T-helper 2 cell treated with Interferon-gamma antibody and Interleukin-4, amounts not matched to agents 100 ng/mL and 5 ng/mL, for 36 hours (primary cell): ENCODE data around the gene EME1. TPM values are rescaled to one million over a fixed set of nuclear protein-coding genes. Genes with fewer than 3 reads are reported as not detected.

Experiments
- intact Hi-C: fragments of 100-400 bp; cut with micrococcal nuclease; formaldehyde crosslinking; loops from one replicate; pipeline ENCODE4 v1.15.1; 2023
- total RNA-seq: library from RNA; stranded (reverse); gene quantifications from 2 replicates; pipeline ENCODE4 v1.2.3, GENCODE V29; 2022

The EME1 gene
- total RNA-seq, 1 donor from 2014 or later = 23.2 TPM

DNA sequence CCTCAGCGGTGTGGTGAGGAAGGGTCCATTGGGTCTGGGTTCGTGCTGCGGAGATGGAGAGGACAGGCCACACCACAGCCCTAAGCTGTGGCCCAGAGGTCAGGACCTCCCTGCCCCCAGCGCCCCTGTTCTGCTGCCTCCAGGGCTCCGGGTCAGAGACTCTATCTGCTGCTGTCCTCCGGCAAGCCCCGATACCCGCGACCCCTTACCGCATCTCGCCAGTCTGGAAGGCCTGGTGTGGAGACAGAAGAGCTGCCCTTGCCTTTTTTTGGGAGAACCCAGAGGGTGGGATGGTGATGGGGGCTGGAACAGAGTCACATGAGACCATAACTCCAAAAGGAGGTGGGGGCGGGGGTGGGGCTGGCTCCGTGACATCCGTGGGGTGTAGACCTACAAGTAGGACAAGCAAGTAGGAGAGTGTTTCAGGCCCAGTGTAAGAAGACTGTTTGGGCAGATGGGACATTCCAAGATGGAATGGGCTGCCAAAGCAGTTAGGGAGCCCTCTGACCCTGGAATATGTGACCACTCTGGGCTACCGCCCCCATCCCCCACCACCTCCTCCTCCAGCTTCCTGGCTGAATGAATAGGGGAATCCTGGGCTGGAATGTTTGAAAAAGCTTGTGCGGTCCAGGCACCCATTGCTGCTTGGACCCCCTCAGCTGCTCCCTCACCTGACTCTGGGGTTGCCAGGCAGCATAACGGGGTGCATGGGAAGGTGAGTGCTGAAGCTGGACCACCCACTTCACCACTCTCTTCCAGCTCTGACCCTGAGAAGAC, 25.7 kb upstream of the EME1 start:
- intact Hi-C loops = loop anchor here (5.0 kb wide), 1 partner anchor 145 kb away; the partner anchor contains the start of gene COL1A1

DNA sequence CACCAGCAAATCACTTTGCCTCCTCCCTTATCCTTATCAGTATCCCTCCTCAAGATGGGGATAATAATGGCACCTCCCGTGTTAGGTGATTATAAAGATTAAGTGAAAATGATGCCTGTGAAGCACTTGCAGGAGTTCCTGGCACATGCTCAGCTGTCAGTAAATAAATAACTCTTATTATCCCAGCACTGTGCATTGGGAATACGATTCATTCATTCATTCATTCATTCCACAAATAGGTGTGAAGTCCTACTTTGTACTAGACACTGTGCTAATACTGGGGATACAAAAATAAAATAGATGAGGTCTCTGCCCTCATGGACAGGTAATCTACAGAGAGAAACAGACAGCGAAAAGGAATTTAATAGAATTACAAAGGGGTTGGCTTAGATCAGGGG, 25.1 kb upstream of the EME1 start:
- intact Hi-C loops = loop anchor here (5.0 kb wide), 1 partner anchor 146 kb away; the partner anchor contains the start of gene COL1A1

DNA sequence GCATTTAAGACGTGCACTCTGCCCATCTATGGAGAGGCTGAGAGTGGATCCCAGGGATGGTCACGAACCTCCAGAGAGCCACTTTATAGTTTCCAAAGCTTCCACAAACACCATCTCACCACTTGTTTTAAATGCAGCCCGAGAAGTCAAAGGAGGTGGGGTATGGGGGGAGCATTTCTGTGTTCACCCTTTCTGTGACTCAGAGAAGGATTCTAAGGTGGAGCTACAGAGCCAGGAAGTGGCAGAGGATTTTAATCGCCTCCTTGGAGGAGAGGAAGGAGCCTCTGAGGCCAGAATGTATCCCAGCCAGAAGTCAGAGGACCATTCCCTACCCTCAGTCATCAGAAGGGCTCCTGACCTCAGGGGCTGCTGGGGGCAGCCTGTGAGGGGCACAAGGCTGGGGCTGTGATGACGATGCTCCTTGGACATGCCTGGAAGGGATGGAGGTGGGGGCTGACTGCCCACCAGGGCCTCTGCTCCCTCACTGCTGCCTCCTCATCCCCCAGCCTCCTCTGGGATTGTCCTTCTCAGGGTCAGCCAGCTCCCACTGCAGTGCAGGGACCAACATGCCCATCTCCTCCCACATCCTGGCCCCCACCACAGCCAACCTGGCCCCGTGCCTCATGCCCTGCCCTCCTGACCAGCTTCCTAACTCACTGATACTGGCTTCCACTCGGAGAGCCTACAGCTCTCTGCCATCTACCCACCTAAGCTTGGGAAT, 24.3 kb upstream of the EME1 start:
- intact Hi-C loops = loop anchor here (5.0 kb wide), 1 partner anchor 146 kb away; the partner anchor contains the start of gene COL1A1

DNA sequence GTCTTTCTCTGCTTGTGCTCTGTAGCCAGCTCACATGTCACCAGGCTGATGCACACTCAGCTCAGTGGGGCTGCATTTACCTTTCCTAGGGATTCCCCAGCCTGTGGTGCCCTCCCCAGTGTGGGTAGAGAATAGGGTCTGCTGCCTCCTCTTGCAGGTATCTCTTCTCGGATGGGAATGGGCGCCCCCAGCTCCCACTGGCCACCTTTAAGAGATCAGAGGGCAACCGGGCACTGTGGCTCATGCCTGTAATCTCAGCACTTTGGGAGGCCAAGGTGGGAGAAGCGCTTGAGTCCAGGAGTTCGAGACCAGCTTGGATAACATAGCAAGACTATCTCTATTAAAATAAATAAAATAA, 23.8 kb upstream of the EME1 start:
- intact Hi-C loops = loop anchor here (5.0 kb wide), 1 partner anchor 147 kb away; the partner anchor contains the start of gene COL1A1

DNA sequence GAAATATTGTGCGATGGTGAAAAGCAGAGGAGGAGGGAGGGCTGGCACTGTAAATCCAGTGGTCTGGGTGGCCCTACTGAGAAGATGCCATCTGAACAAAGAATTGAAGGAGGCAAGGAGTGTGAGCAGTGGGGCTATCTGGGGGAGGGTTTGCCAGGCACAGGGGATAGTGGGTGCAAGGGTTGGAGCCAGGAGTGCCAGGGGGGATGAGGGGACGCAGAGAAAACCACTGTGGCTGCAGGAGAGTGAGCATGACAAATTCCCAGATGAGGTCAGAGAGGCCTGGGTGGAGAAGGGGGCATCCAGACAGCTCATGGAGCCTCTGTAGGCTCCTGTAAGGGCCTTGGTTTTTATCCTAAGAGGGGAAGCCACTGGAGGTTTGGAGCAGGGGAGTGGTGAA, 22.3 kb upstream of the EME1 start:
- intact Hi-C loops = no loop called here

DNA sequence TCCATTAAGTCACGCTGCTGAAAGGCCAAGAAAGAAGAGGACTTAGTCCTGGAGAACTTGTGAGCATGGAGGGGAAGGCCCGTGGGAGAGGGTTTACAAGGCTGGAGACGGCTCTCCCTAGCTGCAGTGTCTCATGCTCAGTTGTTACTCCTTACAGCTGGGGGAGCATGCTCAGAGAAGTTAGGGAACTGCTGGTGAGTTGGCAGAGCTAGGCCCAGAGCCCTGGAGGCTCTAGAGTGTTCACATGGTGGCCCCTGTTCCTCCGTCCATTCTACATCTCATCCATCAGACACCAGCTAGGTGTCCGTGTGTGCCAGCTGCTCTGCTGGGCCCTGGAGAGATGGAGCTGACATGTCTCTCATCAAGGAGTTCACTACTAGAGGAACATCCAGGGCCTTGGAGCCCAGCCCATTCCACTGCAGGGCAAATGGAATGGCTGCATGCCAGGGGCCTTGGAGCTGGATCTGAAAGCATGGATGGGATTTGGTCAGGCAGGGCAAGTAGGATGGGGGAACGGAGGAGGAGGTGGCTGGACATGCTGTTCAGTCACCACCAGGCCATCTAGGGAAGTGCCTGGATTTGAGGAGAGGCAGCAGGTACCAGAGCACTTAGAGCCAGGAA, 20.8 kb upstream of the EME1 start:
- intact Hi-C loops = no loop called here

DNA sequence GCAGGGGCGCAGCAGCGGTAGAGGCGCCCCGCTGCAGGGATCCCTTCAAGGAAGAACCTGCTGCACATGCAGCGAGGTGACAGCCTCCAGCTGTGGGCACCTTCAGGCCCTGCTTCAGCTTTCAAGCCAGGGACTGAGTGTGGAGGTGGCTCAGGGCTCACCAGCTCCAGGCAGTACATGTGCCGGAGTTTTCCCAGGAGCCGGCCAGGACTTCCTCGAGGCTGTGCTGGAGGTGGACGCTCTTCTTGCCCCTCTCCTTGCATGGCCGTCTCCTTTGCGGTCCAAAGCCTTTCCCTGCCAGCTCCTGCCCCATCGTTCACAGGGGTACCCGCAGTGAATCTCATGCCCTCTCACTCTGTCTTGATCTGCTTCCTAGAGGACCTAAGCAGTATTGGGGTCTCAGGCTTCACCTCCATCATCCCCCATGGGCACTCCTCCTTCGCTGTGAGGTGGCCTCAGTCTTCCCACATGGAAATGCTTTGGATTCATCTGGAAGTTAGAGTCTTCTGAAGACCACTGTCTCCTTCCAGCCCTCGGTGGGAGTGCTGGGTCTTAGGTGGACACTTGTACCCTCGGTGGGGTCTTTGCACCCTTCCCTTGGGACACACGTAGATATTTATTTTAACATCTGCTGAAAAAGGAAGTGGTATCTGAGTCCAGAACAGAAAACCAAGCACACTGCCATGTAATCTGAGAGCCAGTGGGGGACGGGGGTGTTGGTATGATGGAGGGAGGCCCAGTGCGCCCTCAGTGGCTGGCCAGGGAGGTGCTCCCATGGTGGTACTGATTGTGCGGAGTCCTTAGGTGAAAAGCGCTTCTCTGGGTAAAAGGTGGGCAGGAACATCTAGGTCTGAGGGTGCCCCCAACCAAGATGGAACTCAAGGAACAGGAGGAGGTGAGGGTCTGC, 20.1 kb upstream of the EME1 start:
- intact Hi-C loops = no loop called here

DNA sequence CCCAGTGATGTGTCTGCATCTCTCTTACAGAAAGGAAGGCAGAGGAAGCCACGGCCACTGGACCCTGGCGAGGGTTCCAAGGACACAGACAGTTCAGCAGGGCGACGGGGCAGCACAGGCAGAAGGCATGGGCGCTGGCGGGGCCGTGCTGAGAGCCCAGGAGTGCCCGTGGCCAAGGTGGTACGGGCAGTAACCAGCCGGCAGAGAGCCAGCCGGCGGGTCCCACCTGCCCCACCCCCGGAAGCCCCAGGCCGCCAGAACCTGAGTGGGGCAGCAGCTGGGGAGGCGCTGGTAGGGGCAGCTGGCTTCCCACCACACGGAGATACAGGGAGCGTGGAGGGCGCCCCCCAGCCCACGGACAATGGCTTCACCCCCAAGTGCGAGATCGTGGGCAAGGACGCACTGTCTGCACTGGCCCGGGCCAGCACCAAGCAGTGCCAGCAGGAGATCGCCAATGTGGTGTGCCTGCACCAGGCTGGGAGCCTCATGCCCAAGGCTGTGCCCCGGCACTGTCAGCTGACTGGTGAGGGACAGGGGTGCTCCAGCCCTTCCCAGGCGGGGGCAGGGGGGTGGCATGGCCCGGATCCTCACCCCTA, 19.3 kb upstream of the EME1 start:
- intact Hi-C loops = no loop called here

DNA sequence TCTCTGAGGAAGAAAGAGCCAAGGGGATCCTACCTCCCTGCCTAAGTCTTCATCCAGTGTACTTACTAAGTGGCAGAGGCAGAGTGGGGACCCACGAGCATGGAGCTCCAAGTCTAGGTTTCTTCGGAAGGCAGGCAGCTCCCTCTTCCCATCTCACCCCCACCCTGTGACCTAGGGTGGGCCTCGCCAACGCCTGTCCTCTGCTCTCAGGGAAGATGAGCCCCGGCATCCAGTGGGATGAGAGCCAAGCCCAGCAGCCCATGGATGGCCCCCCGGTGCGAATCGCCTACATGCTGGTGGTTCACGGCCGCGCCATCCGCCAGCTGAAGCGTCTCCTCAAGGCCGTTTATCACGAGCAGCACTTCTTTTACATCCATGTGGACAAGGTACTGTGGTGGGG, 18.8 kb upstream of the EME1 start:
- intact Hi-C loops = no loop called here

DNA sequence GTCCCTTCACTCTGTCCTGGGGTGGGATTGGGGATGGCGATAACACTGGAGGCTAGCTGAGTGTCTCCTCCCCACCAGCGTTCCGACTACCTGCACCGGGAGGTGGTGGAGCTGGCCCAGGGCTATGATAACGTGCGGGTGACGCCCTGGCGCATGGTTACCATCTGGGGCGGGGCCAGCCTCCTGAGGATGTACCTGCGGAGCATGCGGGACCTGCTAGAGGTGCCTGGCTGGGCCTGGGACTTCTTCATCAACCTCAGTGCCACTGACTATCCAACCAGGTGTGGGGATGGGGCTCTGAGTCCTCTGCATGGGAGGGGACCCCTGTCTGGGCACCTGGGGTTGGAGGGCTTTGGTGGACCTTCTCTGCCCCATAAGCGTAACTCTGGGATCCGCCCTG, 18.3 kb upstream of the EME1 start:
- intact Hi-C loops = no loop called here

DNA sequence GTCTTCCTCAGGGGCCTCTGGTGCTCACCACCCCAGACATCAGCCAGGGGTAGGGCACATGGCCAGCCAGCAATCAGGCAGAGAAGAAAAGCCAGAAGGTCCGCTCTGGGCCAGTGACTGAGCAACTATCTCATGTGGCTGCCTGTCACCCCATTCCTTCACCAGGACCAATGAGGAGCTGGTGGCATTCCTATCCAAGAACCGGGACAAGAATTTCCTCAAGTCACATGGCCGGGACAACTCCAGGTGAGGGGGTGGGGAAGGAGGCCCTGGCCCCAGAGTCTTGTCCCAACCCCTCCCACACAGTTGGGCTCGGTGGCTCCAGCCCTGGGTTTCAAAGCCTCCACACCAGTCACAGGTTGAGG, 17.7 kb upstream of the EME1 start:
- intact Hi-C loops = no loop called here

DNA sequence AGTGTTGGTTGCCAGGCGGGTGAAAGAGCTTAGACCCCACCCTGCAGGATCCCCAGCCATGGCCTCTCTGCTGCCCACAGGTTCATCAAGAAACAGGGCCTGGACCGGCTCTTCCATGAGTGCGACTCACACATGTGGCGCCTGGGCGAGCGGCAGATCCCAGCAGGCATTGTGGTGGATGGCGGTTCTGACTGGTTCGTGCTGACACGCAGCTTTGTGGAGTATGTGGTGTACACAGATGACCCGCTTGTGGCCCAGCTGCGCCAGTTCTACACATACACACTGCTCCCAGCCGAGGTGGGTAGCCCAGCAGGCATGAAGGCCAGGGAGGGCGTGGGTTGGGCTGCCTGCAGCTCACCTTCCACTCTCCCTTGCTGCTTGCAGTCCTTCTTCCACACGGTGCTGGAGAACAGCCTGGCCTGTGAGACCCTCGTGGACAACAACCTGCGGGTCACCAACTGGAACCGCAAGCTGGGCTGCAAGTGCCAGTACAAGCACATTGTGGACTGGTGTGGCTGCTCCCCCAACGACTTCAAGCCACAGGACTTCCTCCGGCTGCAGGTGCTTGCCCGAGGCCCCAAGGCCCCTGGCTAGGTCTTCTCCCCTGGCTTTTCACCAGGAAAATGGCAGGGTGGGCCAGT, 17.2 kb upstream of the EME1 start:
- intact Hi-C loops = no loop called here

DNA sequence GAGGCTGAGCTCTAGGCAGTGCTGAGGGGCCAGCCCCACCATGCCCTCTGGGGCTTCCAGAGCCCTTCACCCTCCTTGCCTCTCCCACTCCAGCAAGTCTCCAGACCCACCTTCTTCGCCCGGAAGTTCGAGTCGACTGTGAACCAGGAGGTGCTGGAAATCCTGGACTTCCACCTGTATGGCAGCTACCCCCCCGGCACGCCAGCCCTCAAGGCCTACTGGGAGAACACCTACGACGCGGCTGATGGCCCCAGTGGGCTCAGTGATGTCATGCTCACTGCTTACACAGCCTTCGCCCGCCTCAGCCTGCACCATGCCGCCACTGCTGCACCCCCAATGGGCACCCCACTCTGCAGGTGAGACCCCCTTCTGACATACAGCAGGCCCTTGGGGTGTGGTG, 16.6 kb upstream of the EME1 start:
- intact Hi-C loops = no loop called here

DNA sequence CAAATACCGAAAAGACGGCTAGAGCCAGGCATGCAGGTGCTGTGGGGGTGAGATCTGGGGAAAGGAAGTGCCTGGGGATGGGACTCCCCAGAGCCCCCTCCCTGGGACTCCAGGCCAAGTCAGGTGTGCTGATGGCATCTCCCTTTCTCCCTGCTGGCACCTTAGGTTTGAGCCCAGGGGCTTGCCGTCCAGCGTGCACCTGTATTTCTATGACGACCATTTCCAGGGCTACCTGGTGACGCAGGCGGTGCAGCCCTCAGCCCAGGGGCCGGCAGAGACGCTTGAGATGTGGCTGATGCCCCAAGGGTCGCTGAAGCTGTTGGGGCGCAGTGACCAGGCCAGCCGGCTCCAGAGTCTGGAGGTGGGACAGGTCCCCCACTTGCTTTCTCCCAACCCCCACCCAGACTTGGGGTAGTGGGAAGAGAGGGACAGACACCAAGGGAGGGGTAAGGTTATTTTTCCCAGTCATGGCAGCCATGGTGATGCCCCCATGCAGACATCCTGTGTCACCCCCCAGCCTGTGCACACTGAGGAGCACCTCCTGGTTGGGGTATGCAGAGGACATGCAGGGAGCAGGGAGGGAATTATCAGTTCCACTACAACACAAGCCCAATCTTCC, 16.0 kb upstream of the EME1 start:
- intact Hi-C loops = no loop called here

DNA sequence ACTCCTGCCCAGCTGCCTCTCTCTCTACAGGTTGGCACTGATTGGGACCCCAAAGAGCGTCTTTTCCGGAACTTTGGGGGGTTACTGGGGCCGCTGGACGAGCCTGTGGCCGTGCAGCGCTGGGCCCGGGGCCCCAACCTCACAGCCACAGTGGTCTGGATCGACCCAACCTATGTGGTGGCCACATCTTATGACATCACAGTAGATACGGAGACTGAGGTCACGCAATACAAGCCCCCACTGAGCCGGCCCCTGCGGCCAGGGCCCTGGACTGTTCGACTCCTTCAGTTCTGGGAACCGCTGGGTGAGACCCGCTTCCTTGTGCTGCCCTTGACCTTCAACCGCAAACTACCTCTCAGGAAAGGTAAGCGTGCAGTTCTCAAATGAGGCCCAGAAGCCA, 14.9 kb upstream of the EME1 start:
- intact Hi-C loops = no loop called here

DNA sequence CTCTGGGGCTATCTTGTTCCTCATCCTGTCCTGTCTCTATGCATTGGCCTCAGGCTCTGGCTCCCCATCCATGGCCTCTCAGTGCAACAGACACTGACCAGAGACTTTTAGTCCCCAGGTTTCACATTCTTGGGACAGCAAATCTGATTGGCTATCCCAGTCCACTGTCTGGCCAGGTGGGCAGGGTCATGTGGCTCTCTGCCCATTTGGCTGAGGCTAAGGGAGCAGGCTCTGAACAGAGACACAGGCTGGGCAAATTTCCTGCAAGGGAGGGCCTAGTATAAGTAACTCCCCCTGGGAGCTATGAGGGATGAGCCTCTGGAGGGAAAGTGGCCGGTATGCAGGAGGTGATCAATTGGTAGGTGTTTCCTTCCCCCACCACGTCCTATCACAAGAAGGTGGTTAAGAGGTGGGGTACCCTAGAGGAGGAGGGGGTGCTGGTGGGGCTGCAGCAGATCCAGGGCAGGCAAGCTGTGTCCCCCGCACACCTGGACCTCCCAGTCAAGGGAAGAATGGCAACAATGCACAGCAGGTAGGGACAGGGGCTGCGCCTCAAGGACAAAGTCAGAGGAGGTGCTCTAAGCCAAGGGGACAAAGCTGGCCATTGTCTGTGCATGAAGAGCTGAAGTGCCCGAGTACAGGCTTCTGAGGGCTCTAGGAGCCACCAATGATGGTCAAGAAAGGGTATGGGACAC, 13.9 kb upstream of the EME1 start:
- intact Hi-C loops = no loop called here

DNA sequence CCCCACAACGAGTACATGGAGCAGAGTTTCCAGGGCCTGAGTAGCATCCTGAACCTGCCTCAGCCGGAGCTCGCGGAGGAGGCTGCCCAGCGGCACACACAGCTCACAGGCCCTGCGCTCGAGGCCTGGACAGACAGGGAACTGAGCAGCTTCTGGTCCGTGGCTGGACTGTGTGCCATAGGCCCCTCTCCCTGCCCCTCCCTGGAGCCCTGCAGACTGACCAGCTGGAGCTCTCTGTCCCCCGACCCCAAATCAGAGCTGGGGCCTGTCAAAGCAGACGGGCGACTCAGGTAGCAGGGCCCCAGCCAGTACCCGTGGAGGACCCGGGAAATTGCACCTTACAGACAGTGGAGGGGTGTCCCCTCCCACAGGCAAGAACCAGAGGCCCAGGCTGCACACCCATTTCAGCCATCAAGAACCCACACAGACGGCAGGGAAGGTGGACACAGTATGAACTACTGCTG, 13.0 kb upstream of the EME1 start:
- intact Hi-C loops = no loop called here

DNA sequence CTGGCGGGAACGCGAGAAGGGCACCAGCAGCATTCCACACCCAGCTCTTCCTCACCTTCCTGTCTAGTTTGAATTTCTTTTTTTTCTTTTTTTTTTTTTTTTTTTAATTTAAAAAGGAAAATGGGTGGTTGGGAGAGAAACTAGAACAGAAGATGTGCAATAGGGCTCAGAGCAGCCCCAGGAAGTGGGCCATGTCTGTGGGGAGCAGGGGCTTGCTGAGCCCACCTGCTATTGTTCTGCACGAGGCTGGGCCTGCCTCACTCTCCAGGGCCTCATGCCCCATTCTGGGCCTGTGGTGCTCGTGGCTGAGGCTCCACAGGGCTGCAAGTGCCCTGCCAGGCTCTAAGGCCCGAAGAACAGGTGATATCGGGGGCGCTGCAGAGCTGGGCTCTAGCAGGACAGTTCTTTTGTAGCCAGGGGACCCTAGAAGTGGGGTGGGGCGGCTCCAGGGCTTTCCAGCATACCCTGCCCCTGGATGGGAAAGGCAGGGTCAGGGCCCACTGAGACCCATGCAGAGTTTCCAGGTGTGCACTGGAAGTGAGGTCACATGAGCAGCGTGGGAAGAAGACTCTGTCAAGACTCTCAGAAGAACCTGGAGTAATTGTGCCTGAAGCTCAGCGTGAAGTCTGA, 12.4 kb upstream of the EME1 start:
- intact Hi-C loops = no loop called here
